ENCODE measurements around the gene UBE2V1. TPM values are rescaled to one million over a fixed set of nuclear protein-coding genes. Genes with fewer than 3 reads are reported as not detected.
A peak's percentile ranks its signal among the peaks of the same experiment; 100 is the strongest.

UBE2V1 gene
- total and polyA plus RNA-seq, 2 of the 13 experiments (the other 11 are each of a cell fraction or from before 2014, with no cell fraction given) = 81.3 to 132 TPM

GRCh38 chr20:50153500-50154377 lies 40.8 kb upstream of the UBE2V1 start, which contains the start of gene PEDS1 (continued):
- TF ChIP-seq ZBTB10 (CRISPR knock-in tag; IDR thresholded peaks at IDR 0.05; ENCODE audit: borderline replicate concordance) = peak; percentile 85; the same call in 1 of the 2 replicates
- TF ChIP-seq ZNF800 (CRISPR knock-in tag; IDR thresholded peaks at IDR 0.05) = 0 out of 2 replicates have a peak, but pooled peaks have one; percentile 43
- peak; percentile 73 for TF ChIP-seq KLF12 (CRISPR knock-in tag; IDR thresholded peaks at IDR 0.05; ENCODE audit: borderline replicate concordance)
- TF ChIP-seq ERF (CRISPR knock-in tag; IDR thresholded peaks at IDR 0.05) = peak; percentile 85; the same call in 1 of the 2 replicates
- no peak for TF ChIP-seq HNRNPH1 (optimal IDR thresholded peaks at IDR 0.05; ENCODE audit: low read depth, low read length)
- no peak for TF ChIP-seq RBM22 (optimal IDR thresholded peaks at IDR 0.05; ENCODE audit: low read length)
- peak; percentile 32; the same call in 1 of the 2 replicates for TF ChIP-seq ATF3 (CRISPR knock-in tag; IDR thresholded peaks at IDR 0.05)
- peak; percentile 79 for TF ChIP-seq NKX3-1 (CRISPR knock-in tag; IDR thresholded peaks at IDR 0.05)
- no peak for TF ChIP-seq CEBPB (IDR thresholded peaks at IDR 0.05; ENCODE audit: borderline replicate concordance, low read depth, low read length)
- TF ChIP-seq EEA1 (CRISPR knock-in tag; IDR thresholded peaks at IDR 0.05; ENCODE audit: borderline replicate concordance) = peak; percentile 76; the same call in 1 of the 2 replicates
- TF ChIP-seq AHR (CRISPR knock-in tag; IDR thresholded peaks at IDR 0.05) = peak; percentile 93; the same call in 1 of the 2 replicates
- TF ChIP-seq NPAS2 (CRISPR knock-in tag; IDR thresholded peaks at IDR 0.05; ENCODE audit: borderline replicate concordance) = 0 out of 2 replicates have a peak, but pooled peaks have one; percentile 48
- no peak for TF ChIP-seq CENPX (CRISPR knock-in tag; IDR thresholded peaks at IDR 0.05)
- no peak for TF ChIP-seq NR2F6 (IDR thresholded peaks at IDR 0.05)
- peak; percentile 11; the same call in 1 of the 2 replicates for TF ChIP-seq NR2F6 (CRISPR knock-in tag; IDR thresholded peaks at IDR 0.05)
- peak; percentile 94 for TF ChIP-seq ZNF354B (CRISPR knock-in tag; IDR thresholded peaks at IDR 0.05)
- peak; percentile 59; the same call in 1 of the 2 replicates for TF ChIP-seq ZNF12 (CRISPR knock-in tag; IDR thresholded peaks at IDR 0.05)
- peak; percentile 92; the same call in 1 of the 2 replicates for TF ChIP-seq TOPORS (CRISPR knock-in tag; IDR thresholded peaks at IDR 0.05)
- peak; percentile 99 for TF ChIP-seq ARID2 (CRISPR knock-in tag; IDR thresholded peaks at IDR 0.05; ENCODE audit: borderline replicate concordance)
- no peak for TF ChIP-seq PCBP2 (optimal IDR thresholded peaks at IDR 0.05; ENCODE audit: low read depth, low read length, poor library complexity, severe bottlenecking)
- TF ChIP-seq ZNF234 (CRISPR knock-in tag; conservative IDR thresholded peaks at IDR 0.05) = peak; percentile 96
- TF ChIP-seq ZNF382 (CRISPR knock-in tag; IDR thresholded peaks at IDR 0.05; ENCODE audit: borderline replicate concordance) = no peak
- peak; percentile 64; the same call in 1 of the 2 replicates for TF ChIP-seq JUNB (CRISPR knock-in tag; IDR thresholded peaks at IDR 0.05; ENCODE audit: borderline replicate concordance)
- peak; percentile 98 for TF ChIP-seq SMYD3 (CRISPR knock-in tag; IDR thresholded peaks at IDR 0.05)
- no peak for TF ChIP-seq ATF7 (IDR thresholded peaks at IDR 0.05)
- peak; percentile 83 for TF ChIP-seq ATF7 (CRISPR knock-in tag; IDR thresholded peaks at IDR 0.05)
